GM18858 (cell line): ENCODE measurements around the gene IQGAP2.
"Not testable (repeated sequence)": the region's sequence is repeated elsewhere in the genome, so short reads cannot be mapped to it uniquely, and the experiment has no call there.

ENCODE experiments used
- ATAC-seq: cut with Tn5 transposase; IDR thresholded peaks from one replicate; pipeline ENCODE4 v1.9.1; 2021; ENCODE audit not compliant: unreplicated experiment

Gene IQGAP2

GRCh38 chr5:76735762-76736545 is 332.9 kb downstream of the IQGAP2 start:
- no peak for ATAC-seq

- peak; percentile 26 for ATAC-seq
Observed at GRCh38 chr5:76736679-76737556, 333.8 kb downstream of the IQGAP2 start.

- ATAC-seq = no peak
Observed at GRCh38 chr5:76737846-76738245, 334.8 kb downstream of the IQGAP2 start.

- not testable (repeated sequence) for ATAC-seq
Observed at GRCh38 chr5:76741506-76741905, 338.4 kb downstream of the IQGAP2 start.

GRCh38 chr5:76742583-76742982 is 339.5 kb downstream of the IQGAP2 start:
- no peak for ATAC-seq

- no peak for ATAC-seq
Observed at GRCh38 chr5:76744632-76745031, 341.5 kb downstream of the IQGAP2 start.

- ATAC-seq = no peak
Observed at GRCh38 chr5:76745670-76746069, 342.6 kb downstream of the IQGAP2 start.

- no peak for ATAC-seq
Observed at GRCh38 chr5:76746677-76747076, 343.6 kb downstream of the IQGAP2 start.

- no peak for ATAC-seq
Observed at GRCh38 chr5:76747706-76748105, 344.6 kb downstream of the IQGAP2 start.

- ATAC-seq = no peak
Observed at GRCh38 chr5:76751291-76751690, 348.2 kb downstream of the IQGAP2 start.

GRCh38 chr5:76754668-76755078 is 351.6 kb downstream of the IQGAP2 start:
- ATAC-seq = no peak

- ATAC-seq = no peak
Observed at GRCh38 chr5:76755779-76756637, 352.9 kb downstream of the IQGAP2 start.

- no peak for ATAC-seq
Observed at GRCh38 chr5:76757049-76757448, 354.0 kb downstream of the IQGAP2 start.
